HS-27A (cell line): ENCODE data around the gene ATP10D.
"Not testable (repeated sequence)": the region's sequence is repeated elsewhere in the genome, so short reads cannot be mapped to it uniquely, and the experiment has no call there.

Experiments
- DNase-seq: peaks from one replicate; pipeline ENCODE4 v3.0.0-alpha.2; 2012; ENCODE audit warnings: low read depth, missing footprints

The ATP10D gene

DNA sequence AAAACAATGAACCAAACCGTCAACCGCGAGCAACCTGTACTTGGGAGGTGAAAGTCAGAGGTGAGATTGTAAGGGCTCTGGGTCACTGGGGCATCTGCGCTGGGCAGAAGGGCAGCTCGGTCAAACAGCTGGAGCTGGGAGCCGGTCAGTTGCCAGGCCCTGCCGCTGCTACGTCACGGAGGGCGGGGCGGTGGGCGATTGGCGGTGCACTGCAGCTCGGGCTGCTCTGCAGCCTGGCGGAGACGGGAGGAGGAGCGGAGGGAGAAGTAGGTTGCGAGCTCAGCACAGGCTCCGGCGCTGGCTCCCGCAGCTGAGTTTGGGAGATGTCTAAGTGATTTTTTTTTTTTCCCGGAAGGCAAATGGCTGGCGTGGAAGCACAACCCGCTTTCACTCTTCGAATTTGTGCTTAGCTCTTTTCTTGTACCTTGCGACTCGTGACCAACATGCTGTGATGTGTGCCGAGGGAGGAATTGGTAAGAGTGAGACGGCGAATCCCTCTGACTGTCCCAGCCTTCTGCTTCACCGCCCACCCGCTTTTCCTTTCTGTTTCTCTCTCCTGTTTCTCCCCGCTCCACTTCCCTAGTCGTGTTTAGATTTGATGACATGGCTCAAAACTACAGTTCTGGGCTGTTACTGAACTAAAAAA is at the start of gene ATP10D:
ATP10D (plus strand) TSS at position 229 of the 646 bp plus-strand sequence. CDS start 27,266 bp downstream, outside the sequence.
- DNase-seq: peak; percentile 74

DNA sequence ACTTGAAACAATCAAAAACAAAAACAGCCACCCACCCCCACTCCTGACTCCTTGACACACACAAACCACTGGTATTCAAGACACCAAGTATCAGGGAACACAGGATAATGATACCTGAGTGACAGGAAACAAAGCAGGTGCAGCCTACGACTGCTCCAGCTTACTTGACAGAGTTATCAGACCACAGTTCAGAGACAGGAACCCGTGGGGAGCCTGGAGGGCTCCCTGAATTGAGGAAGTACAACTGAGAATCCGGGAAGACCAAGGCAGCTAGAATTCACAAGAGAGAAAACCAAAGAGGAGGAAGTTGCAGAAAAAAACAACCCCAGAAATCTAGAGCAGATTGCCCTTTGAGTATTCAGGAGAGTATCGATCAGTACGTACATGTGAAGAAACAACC is 42.1 kb upstream of the ATP10D start:
- no peak for DNase-seq

DNA sequence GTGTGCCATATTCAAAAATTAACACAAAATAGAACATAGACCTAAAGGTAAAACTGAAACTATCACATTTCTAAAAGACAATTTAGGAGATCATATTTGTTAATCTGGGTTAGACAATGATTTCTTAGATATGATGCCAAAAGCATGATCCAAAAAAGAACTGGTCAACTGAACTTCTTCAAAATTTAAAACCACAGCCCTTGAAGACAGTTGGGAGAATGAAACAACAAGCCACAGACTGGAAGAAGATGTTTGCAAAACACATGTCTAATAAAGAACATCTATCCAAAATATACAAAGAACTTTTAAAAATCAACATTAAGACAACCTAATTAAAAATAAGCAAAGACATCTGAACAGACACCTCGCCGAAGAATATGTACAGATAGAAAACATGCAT is 41.0 kb upstream of the ATP10D start:
- DNase-seq: no peak

DNA sequence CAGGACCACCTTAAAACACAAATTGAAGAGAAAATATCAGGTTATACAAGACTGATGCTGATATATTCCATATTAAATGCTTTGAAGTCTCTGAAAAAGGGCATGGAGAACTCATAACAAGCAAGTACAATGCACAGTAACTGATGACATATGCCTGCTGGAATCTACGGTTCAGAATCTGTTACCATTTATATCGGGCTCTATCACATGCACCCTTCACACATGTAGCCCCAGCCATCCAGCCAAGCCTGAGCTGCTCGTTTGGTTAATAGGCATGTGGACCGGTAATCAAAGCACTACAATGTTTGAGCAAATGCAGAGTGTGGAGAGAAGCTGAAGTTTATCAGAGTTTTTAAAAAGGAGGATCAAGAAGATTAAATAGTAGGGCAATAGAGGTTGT is 33.4 kb upstream of the ATP10D start:
- no peak for DNase-seq

DNA sequence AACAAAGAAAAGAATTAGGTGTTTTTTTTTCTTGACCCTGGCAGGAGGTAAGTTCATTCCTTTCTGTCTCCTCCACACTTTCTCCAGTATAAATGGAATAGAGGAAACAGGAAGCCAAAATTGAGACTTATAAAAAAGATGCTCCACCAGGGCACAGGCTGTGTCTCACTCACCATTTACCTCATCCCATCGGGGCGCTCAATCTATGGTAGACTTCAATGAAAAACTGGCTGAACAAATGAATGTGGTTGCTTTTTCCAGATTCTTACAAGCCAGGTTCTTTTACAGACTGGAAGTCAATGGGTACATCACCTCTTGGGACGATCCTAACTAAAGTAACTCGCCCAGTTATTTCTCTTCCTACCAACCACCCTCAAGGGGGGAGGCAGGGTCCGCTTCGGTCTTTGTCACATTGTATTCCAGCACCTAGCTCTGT is 22.3 kb upstream of the ATP10D start:
- DNase-seq: no peak

DNA sequence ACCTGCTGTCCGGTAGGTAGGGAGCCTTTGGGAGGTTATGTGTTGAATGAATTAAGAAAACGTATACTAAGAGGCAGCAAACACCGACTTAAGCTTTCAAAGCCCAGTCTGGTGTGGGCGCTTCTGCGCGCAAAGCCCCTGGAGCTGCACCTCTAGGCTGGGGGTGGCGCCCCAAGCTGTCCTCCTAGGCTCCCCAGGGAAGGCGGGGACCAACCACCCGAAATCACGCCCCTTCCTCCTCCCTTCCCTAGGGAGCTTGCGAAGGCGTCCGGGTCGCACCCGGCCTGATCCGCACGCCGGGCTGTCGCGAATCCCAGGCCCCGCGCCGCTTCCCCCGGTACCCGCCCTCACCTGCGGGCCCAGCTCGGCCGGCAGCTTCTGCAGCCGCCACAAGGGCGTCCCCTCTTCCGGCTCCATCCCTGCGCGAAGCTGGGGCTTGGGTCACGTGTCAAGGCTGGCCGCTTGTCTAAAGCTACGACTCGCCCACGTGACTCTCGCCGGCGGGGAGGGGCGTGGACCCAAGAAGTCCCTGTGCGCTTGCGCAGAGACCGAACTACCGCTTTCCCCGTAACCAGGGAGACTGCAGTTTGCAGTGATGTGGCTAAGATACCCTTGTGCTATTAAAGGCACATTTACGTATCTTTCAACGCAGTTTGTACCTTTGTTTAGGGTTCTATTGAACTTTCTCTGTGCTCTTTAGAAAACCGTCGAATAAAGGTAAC is 21.7 kb upstream of the ATP10D start, which contains the start of gene COMMD8:
COMMD8 (minus strand) TSS at position 468 of the 722 bp plus-strand sequence; CDS start at position 417, 51 bp downstream.
- DNase-seq: peak; percentile 92

DNA sequence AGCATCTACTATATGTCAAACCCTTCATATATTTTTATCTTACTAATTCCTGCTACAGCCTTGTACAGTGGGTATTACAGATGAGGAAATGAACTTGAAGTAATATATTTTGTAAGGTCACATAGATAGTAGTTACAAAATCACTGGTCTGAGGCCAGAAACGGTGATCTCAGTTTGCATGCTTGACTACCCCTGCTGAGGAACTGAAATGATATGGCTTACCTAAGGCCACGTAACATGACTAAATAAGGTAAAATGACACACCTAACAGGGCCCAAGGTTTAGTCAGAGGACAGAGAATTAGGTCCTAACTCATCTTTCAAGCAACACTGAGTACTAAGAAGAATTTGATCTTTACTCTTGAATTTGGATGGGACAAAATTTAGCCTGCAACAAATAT is 20.1 kb upstream of the ATP10D start:
- no peak for DNase-seq

DNA sequence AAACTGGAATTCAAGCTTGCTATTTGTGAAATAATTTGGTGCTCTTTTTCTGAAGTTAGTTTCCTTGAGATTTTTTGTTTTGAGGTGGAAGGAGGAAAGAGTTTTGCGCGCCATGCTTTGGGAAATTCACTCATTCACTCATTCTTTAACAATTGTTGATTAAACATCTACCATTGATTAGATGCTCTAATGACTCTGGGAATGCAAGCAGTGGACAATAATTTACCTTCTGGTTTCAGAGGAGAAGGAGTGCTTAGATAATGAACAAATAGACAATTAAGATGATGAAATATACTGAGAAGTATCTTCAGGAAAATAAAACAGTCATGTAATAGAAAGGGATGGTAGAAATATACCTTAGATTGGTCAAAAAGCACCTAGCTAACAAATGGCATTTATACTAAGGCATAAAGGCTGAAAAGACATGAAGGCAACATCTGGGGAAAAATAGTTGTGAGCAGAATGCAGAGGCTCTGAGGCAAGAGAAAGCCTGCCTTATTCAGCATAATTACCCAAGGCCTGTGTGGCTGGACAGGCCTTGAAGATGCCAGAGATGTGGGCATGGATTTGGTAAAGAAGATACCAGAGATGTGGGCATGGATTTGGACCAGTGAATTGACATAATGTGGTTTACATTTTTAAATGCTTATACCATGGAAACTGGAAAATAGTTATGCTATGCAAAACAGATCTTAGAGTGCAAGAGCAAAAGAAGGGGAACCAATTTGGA is 18.9 kb upstream of the ATP10D start:
- no peak for DNase-seq

DNA sequence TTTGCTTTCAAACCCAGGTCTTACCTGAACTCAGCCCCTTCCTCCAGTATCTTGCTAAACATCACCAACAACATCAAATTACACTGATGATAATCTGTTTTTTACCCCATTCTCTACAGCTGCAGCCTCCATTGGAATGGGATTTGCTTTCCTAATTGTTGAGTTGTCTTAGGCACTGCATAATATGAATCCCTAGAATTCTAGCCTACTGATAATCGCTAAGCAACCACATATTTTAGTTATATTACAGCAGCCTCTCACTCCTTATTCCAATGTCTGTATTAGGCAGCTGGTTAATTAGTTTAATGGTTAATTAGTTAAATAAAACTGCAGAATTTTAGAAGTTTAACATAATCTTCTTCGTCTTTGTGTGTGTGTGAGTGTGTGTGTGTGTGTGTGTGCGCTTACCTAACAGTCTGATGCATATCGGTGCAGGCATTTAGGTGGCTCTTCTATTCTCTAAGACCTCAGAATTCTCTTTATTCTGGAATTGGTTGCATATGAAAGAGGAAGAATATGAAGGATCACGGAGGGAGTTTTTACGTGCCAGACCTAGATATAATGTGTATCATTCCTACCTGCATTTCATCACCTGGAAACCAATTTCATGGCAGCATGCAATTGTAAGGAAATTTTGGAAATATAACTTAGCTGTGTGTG is 16.2 kb upstream of the ATP10D start:
- no peak for DNase-seq

DNA sequence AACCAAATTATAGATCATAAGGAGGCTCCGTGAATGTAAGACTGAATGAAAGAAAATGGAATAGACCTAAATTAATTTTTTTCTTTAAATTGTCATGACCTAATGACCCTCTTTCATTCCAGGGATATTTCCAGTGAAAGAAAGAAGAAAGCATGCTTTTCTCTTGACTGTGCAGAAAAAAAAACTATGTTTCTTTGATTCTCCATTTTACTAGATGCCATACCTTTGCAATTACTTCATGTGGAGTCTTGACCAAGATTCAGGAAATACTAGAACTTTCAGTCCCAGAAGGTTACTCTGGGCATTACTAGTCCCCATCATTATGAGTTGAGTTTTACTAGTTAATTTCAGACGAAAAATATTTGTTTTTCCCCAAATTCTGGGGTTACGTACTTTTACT is 15.1 kb upstream of the ATP10D start:
- DNase-seq: peak; percentile 53

DNA sequence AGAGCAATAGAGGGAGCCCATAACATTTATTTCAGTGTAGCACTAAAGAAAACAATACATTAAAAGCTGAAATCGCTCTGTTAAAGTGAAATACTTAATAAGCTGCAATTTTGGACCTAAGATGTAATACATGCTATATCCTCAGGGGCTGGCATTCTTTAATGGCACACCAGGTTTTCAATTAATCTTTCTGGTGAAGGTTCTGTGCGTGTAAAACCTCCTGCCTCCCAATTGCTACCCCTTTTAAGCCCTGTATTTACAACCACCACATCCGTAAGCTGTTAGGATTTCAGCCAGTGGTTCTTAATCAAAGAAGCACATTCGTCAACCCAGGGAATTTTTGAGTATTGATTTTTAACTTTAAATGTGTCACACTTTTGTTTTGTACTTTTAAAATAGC is 14.0 kb upstream of the ATP10D start:
- DNase-seq: no peak

DNA sequence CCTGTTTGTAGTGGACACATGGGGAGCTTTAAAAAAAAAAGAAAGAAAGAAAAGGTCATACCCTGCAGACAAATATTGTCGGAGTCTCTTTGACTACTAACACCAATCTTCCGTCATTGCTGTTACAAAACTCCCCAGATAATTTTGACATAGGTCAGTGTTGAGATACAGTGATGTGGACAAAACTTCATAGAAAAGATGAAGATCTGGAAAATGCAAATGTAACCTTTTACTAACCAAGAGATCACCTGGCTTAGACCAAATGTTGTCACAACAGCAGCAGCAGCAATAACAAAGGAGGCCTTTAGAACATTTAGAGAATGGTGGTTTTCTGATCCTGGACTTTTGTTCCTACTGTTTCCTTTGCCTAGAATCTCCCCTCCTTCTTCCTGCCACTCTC is 13.5 kb upstream of the ATP10D start:
- no peak for DNase-seq

DNA sequence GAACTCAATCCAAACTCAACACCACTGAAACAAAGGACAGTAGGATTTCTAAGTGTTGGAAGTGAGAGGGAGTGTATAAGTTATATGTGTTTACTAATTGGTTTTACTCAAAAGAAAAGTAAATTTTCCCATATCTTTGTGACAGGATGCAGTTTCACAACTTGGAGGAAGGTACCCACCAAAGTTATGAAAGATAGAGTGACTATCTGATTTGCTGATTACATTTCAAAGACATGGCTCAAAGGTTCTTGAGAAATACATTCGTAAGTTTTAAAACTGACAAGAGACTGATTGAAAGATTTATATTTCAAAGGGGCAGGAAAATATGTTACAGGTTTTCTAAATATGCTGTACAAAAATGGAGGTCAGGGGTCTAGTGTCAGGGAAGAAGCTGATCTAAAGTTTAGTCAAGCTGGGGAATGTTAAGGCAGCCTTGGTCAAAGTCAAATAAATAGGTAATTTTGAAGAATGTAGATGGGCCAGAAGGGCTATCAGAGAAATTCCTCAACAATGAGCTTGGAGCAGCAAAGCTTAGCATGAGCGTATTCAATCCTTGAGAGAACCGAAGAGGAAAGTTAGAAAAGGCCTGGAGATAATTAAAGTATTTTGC is 11.8 kb upstream of the ATP10D start:
- DNase-seq: no peak

DNA sequence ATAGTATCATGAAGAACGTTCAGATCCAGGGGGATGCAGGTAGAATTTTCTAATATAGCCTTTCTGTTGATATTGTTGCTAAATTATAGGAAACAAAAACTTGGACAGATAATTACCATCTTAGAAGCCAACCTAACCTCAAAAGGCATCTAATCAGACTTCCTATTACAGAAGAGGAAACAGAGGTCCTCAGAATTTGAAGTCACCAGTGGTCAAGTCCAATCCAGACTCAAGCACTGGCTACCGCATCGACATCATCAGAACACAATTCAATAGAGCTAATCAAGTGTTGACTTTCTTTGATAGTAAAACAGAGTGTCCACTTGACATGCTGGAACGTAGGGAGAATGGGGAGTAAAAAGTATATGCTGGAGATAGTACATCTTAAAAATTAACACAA is 10.3 kb upstream of the ATP10D start:
- no peak for DNase-seq

DNA sequence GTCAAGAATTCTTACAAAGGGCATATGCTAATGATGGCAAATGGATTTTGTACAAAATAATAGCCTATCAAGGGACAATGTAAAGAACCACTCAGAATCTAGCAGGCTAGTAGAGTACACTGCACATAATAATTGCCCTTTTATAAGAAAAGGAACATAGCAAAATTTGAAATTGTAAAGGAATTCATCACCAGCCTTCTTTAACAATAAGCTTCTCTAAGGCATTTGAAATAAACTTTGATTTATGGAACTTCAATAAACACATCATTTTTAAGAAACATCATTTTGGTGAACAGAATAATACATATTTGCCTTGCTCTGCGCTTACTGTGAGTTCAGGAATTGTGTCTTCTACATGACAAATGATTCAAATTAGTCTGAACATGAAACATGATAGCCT is 9.7 kb upstream of the ATP10D start:
- no peak for DNase-seq

DNA sequence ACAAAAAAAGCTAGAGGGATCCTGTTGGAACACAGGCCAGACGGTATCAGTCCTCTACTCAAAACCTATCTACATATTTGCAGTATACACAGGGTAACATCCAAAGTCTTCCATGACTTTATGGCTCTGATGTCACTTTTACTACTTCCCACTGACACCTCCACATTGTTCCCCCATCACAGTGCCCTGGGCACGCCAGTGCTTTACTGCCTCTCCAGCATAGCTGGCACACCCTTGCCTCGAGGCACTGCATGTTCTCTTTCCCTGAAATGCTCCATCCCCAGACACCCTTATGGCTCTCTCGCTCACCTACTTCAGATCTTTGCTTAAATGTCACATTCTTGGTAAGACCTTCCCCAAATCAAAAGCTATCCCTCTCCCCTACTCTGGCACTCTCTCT is 6.3 kb upstream of the ATP10D start:
- DNase-seq: no peak

DNA sequence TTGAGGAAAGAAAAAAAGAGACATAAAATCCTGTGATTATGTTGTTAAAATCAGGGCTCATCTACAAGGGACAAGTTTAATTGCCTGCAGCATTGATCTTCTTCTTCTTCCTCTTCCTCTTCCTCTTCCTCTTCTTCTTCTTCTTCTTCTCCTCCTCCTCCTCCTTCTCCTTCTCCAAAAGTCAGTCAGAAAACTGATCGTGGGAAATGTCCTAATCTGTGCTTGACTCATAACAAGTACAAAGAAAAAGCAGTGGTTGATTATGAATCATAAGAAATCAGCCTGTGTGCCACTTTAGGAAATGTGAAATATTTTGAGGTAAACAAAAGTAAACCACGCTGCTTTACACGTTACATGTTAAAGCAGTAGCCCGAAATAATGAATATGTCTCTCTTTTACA is 2.7 kb upstream of the ATP10D start:
- DNase-seq: no peak

DNA sequence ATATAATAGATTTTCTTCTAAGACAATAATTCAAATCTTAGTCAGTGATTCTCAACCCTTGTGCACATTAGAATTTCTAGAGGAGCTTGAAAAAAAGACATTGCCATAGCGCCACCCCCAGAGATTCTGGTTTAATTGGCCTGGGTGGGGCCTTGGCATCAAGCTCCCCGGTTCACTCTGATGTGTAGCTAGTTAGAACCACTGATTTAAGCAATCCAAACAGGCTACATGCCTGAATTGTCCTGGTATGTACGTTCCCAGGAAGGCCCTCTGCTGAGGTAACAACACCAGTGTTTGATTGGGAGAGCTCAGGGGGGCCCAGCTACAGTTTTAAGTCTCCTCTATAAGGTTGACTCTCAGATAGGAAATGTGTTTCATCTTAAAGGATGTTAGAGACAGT is 1.3 kb upstream of the ATP10D start:
- DNase-seq: no peak

DNA sequence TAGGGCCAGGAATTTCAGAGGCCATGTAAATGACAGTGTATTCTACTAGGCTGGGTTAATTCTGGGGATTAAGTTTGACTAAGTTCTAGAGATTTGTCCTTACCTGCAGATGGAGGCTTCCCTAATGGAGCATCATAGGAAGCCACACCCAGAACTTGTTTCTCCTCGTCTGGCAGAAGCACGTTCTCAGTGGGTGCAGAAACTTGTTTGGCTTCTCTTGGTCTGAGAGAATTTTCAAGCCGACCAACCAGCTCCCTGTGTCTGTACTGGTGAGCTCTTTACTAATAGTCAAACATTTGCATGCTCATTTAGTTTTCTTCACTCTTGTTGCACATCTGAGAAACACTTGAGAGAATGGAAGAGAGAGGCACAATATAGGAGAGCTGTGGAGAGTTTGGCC is 907 bp upstream of the ATP10D start:
- no peak for DNase-seq

DNA sequence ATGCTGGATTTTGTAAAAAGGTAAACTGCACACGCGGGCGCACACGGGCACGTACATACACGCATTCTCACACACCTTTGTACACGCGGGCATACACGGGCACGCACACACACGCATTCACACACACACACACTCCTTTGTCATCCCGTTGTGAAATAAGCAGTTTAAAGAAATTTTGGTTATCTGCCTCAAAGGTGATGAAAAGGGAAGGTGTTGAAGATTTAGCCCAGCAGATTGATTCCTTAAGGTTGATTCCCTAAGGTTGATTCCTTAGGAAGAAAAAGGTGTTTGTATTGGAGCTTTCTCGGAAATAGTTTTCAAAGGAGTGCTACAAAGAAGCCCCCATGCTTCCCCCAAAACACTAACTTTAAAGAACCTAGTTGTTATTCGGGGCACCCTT is 693 bp downstream of the ATP10D start:
- DNase-seq: no peak

DNA sequence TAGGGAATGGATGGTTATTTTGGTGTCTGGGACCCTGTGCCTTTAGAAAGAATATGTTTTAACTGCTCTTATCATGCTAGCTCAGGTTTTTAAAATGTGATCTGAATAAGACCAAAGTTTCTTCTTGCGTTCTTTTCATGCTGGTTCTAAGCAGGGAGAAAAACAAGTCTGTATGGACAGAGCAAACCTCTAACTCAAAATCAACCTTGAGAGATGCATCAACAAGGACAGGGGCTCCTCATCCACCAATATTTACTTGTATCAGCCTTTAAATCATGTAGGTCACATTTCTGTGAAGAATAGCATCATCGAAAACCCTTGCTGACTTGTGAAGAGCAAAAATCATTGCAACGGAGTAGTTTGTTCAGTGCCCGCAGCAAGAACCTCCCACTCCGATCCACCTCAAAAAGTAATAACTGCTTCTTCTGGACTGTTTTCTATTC is 1.2 kb downstream of the ATP10D start:
- DNase-seq: no peak

DNA sequence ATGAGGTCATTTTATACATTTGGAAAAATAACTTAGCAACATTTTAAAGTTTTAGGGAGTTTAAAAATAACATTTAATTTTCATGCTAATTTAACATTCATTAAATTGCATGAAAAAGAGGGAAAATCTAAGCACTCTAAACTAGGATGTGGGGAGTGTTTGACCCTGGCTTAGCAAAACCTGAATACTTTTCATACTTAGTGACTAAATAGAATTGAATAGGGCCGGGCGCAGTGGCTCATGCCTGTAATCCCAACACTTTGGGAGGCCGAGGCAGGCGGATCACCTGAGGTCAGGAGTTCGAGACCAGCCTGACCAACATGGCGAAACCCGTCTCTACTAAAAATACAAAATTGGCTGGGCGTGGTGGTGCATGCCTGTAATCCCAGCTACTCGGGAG is 1.7 kb downstream of the ATP10D start:
- DNase-seq: not testable (repeated sequence)
